Measurements from ENCODE around the gene AKAP17A.

DNA sequence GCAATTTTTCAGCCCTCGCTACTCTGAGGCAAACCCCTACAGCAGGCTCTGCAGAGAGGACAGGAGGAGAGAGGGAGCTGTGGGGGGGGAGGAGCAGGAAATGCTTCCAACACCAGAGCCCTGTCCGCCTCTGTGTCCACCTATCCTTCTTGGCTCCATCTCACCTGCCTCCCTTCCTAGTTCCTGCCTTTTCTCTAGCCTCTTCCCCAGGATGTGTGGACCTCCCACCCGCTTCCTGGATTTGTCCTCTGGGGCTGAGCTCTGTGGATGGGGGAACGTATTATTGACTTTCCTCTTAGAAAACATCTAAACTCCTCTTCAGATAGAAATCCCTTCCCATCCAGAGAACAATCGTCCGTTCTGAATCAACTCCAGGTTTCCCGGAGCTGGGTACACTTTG, 37.8 kb downstream of the AKAP17A start:
- TF ChIP-seq SIN3A (IDR thresholded peaks at IDR 0.05; ENCODE audit: borderline replicate concordance, insufficient read depth, low read length) = no peak
- no peak for TF ChIP-seq TAF1 (IDR thresholded peaks at IDR 0.05; ENCODE audit: borderline replicate concordance, insufficient read depth, low read length)
- TF ChIP-seq REST (IDR thresholded peaks at IDR 0.05; ENCODE audit: insufficient read depth in 1 of 2, low read depth in 2 of 2, low read length in 2 of 2) = no peak
